Ishikawa (cell line): ENCODE measurements around the gene MAP3K8.

Experiments
- CEBPB ChIP-seq: IDR thresholded peaks from 2 replicates; pipeline ENCODE4 v1.6.1; 2012
- CREB1 ChIP-seq: IDR thresholded peaks from 2 replicates; pipeline ENCODE4 v1.6.1; 2012; ENCODE audit warnings: low read depth
- EGR1 ChIP-seq: IDR thresholded peaks from 2 replicates; pipeline ENCODE4 v1.6.1; 2012
- EP300 ChIP-seq: IDR thresholded peaks from 2 replicates; pipeline ENCODE4 v1.6.1; 2012; ENCODE audit warnings: borderline replicate concordance
- FOXM1 ChIP-seq: IDR thresholded peaks from 2 replicates; pipeline ENCODE4 v1.6.1; 2012; ENCODE audit warnings: low read depth, borderline replicate concordance
- NFIC ChIP-seq: IDR thresholded peaks from 2 replicates; pipeline ENCODE4 v1.6.1; 2012
- RAD21 ChIP-seq: IDR thresholded peaks from 2 replicates; pipeline ENCODE4 v1.6.1; 2012; ENCODE audit warnings: low read depth
- TAF1 ChIP-seq: IDR thresholded peaks from 2 replicates; pipeline ENCODE4 v1.6.1; 2012; ENCODE audit warnings: low read depth, mild to moderate bottlenecking
- TEAD4 ChIP-seq: IDR thresholded peaks from 2 replicates; pipeline ENCODE4 v1.6.1; 2012
- USF1 ChIP-seq: IDR thresholded peaks from 2 replicates; pipeline ENCODE4 v1.6.1; 2012
- YY1 ChIP-seq: IDR thresholded peaks from 2 replicates; pipeline ENCODE4 v1.6.1; 2012; ENCODE audit warnings: low read depth
- ZBTB7A ChIP-seq: IDR thresholded peaks from 2 replicates; pipeline ENCODE4 v1.6.1; 2012; ENCODE audit warnings: low read depth
- TF ChIP-seq, protein P1 (sequence below): IDR thresholded peaks from 2 replicates; pipeline ENCODE4 v1.6.1; 2012
- TF ChIP-seq, protein P2 (sequence below): IDR thresholded peaks from 2 replicates; pipeline ENCODE4 v1.6.1; 2012; ENCODE audit warnings: low read depth, mild to moderate bottlenecking

Gene MAP3K8

GRCh38 chr10:30467651-30468338 is 33.8 kb downstream of the MAP3K8 start:
- TF ChIP-seq, protein P1, sequence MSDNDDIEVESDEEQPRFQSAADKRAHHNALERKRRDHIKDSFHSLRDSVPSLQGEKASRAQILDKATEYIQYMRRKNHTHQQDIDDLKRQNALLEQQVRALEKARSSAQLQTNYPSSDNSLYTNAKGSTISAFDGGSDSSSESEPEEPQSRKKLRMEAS = no peak
- TF ChIP-seq, protein P2, sequence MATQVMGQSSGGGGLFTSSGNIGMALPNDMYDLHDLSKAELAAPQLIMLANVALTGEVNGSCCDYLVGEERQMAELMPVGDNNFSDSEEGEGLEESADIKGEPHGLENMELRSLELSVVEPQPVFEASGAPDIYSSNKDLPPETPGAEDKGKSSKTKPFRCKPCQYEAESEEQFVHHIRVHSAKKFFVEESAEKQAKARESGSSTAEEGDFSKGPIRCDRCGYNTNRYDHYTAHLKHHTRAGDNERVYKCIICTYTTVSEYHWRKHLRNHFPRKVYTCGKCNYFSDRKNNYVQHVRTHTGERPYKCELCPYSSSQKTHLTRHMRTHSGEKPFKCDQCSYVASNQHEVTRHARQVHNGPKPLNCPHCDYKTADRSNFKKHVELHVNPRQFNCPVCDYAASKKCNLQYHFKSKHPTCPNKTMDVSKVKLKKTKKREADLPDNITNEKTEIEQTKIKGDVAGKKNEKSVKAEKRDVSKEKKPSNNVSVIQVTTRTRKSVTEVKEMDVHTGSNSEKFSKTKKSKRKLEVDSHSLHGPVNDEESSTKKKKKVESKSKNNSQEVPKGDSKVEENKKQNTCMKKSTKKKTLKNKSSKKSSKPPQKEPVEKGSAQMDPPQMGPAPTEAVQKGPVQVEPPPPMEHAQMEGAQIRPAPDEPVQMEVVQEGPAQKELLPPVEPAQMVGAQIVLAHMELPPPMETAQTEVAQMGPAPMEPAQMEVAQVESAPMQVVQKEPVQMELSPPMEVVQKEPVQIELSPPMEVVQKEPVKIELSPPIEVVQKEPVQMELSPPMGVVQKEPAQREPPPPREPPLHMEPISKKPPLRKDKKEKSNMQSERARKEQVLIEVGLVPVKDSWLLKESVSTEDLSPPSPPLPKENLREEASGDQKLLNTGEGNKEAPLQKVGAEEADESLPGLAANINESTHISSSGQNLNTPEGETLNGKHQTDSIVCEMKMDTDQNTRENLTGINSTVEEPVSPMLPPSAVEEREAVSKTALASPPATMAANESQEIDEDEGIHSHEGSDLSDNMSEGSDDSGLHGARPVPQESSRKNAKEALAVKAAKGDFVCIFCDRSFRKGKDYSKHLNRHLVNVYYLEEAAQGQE = no peak
- TF ChIP-seq TEAD4 (no peak), EGR1 (no peak), CEBPB (no peak)

DNA sequence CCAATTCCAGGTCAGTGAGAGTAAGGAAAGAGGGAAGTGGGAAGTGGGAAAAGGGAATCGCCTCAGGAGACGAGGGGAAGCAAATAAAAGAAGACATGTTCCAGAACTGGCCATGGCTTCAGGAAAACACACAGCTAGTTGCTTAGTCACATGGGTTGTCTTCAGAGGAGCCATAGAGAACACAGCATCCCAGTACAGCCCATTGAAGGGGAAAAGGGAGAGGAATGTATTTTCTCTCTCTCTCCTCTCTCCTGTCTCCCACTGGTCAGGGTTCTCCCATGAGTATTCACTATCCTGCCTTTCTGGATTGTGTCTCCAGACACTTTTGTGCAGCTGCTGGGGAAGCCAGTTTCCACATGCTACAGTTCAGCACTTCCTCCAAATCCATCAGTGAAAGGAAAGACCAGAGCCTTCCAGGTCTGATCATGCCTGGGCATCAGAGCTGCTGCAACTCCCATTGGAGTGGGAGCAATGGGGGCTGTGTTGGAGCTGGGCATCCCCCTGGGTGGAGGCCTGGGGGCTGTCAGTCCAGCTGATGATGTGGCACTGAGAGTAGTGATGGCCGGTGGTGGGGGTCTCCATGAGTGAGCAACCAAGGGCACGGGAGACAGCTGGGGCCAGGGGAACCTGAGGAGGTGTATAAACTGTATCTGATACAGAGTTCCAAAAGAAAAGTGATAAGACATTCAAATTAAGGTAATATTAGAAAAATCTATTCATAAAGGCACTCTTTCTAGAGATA is 38.6 kb downstream of the MAP3K8 start:
- TF ChIP-seq TEAD4 (no peak), CREB1 (no peak)

GRCh38 chr10:30476511-30477155 is 42.6 kb downstream of the MAP3K8 start:
- TF ChIP-seq TAF1 (no peak), NFIC (no peak), USF1 (no peak), CEBPB (no peak), EGR1 (no peak)

GRCh38 chr10:30481603-30482002 is 47.6 kb downstream of the MAP3K8 start:
- TF ChIP-seq, protein P1 = no peak
- no peak for TF ChIP-seq EP300

DNA sequence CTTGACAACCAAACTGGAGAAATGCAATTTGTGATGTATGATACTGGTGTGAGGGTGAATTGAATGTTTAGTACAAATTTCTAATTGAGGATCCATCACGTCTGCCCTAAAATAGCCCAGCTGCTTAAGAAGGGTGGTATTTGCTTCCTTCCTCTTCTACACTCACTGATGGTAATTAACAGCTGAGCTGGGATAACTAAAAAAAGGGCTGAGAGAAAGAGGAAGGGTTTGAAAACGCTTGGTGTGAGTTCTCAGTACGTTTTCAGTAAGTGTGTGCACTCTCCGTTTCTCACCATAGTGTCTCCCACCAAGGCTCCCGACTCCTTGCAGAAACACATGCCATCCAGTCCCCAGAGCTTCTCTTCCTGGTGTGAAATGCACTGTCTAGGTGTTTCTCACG is 54.3 kb downstream of the MAP3K8 start:
- TF ChIP-seq, protein P2 = no peak
- TF ChIP-seq USF1 (no peak), NFIC (no peak), EGR1 (no peak), EP300 (no peak), RAD21 (no peak), TAF1 (no peak), ZBTB7A (no peak)
- TF ChIP-seq, protein P1 = no peak

DNA sequence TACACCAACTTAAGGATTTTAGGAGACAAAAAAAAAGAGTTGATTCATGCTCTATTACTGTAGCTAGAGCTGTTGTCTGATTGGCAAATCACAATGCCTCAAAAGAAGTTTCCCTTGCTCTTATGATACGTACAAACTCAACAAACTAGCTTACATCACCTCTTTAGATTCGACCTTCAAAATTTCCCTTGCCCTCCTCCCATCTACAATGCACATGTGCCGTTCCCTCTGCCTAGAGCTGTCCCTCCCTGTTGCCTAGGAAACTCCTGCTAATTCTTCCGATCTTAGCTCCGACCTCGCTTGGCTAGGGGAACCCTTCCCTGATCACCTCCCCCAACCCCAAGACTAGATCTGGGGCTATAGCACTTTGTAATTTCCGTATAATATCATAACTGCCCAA is 55.4 kb downstream of the MAP3K8 start:
- TF ChIP-seq TEAD4 (no peak), RAD21 (no peak), FOXM1 (no peak), TAF1 (no peak), CEBPB (no peak), USF1 (no peak), YY1 (no peak), CREB1 (no peak), EGR1 (no peak), EP300 (no peak)
